K562 (cell line): Measurements from ENCODE around the gene ZNF18. TPM values are rescaled to one million over a fixed set of nuclear protein-coding genes. Genes with fewer than 3 reads are reported as not detected.

Experiments
- ATAC-seq: fragments of 200-7000 bp; cut with Tn5 transposase; 3 replicates; pipeline ENCODE4 v1.9.1; 2020; ENCODE audit warnings: moderate library complexity
- BruUV-seq: library from RNA; stranded (reverse); fragments of 400-500 nt; replicated peaks from 2 replicates; lab custom pipeline; 2021; lab: Mats Ljungman, UMichigan
- CTCF ChIA-PET: fragments of 300-600 bp; formaldehyde crosslinking; extraction: SDS; loops from one replicate; lab custom pipeline; 2021; ENCODE audit warnings: low intra/inter-chr PET ratio; lab: Yijun Ruan, JAX
- POLR2A ChIA-PET: fragments of 300-600, 350-650 bp; sonication (Branson Sonifier 250); formaldehyde crosslinking; extraction: SDS; loops from one replicate; lab custom pipeline; 2021; ENCODE audit warnings: antibody characterized with exemption, inconsistent platforms; lab: Yijun Ruan, JAX
- DNase-seq, 4 experiments: peaks; one replicate each; pipeline versions ENCODE4 v3.0.0 to v3.0.0-alpha.2; 2011 to 2018; ENCODE audit warnings: low spot score in 3 of 4, mixed read lengths in 3 of 4; ENCODE audit errors: extremely low read depth in 1 of 4
- FAIRE-seq: peaks from 2 replicates; lab custom pipeline; 2011; peaks lifted over from hg19 to GRCh38; lab: Jason Lieb, UNC
- H2AFZ ChIP-seq: 2 replicates; pipeline ENCODE4 v1.6.0; 2011; ENCODE audit warnings: low read depth, low read length, control low read depth, inconsistent platforms
- H3K27ac ChIP-seq: fragments of 200-600 bp; 3 replicates; pipeline ENCODE4 v1.8.0; 2011; ENCODE audit warnings: low read depth, mild to moderate bottlenecking, control low read depth, inconsistent platforms, low read length, moderate library complexity, mixed read lengths; ENCODE audit errors: extremely low read depth
- H3K27me3 ChIP-seq, 2 experiments: fragments of 300-600 bp in 1 of 2; 2 replicates in 1 of 2; 3 replicates in 1 of 2; pipeline versions ENCODE4 v1.6.0 to v1.8.0; 2011; ENCODE audit warnings: inconsistent platforms in 2 of 2, low read length in 2 of 2, mild to moderate bottlenecking in 1 of 2, mixed read lengths in 1 of 2, moderate library complexity in 1 of 2; ENCODE audit not compliant: control insufficient read depth in 2 of 2, insufficient read depth in 2 of 2
- H3K36me3 ChIP-seq: fragments of 300-600 bp; 3 replicates; pipeline ENCODE4 v1.8.0; 2011; ENCODE audit warnings: mild to moderate bottlenecking, low read length, inconsistent platforms; ENCODE audit not compliant: control insufficient read depth, insufficient read depth
- H3K4me1 ChIP-seq, 2 experiments: fragments of 200-600 bp in 1 of 2; replicated peaks in 1 of 2; 2 replicates in 1 of 2; 3 replicates in 1 of 2; pipeline versions ENCODE4 v1.5.1 to v1.8.0; 2011; ENCODE audit warnings: inconsistent platforms in 2 of 2, low read length in 2 of 2, mild to moderate bottlenecking in 1 of 2, mixed read lengths in 1 of 2, moderate library complexity in 1 of 2; ENCODE audit not compliant: control insufficient read depth in 2 of 2, insufficient read depth in 2 of 2
- H3K4me2 ChIP-seq: 2 replicates; pipeline ENCODE4 v1.6.1; 2011; ENCODE audit warnings: low read length, control low read depth, inconsistent platforms, mixed read lengths; ENCODE audit not compliant: insufficient read depth
- H3K4me3 ChIP-seq: fragments of 200-600 bp; sonication (generic), shearing (Covaris generic); 2 replicates; pipeline ENCODE4 v1.5.1; 2016; ENCODE audit warnings: control low read depth, inconsistent platforms
- H3K79me2 ChIP-seq: fragments of 200-600 bp; 3 replicates; pipeline ENCODE4 v1.8.0; 2011; ENCODE audit warnings: low read length, inconsistent platforms; ENCODE audit not compliant: control insufficient read depth, insufficient read depth
- H3K9ac ChIP-seq, 2 experiments: 2 replicates each; pipeline versions ENCODE4 v1.6.0 to v1.6.1; 2011; ENCODE audit warnings: low read depth in 2 of 2, low read length in 2 of 2, control low read depth in 1 of 2, inconsistent platforms in 1 of 2, mild to moderate bottlenecking in 1 of 2, mixed read lengths in 1 of 2; ENCODE audit not compliant: insufficient read depth in 1 of 2
- H3K9me1 ChIP-seq: one replicate; pipeline ENCODE4 v1.6.0; 2011; ENCODE audit warnings: inconsistent platforms, mild to moderate bottlenecking, low read length, moderate library complexity; ENCODE audit not compliant: control insufficient read depth, insufficient read depth
- H3K9me3 ChIP-seq: replicated peaks from 2 replicates; pipeline ENCODE4 v1.5.1; 2011; ENCODE audit warnings: low read depth, low read length, inconsistent platforms; ENCODE audit not compliant: control insufficient read depth, insufficient read depth
- H4K20me1 ChIP-seq: replicated peaks from 2 replicates; pipeline ENCODE4 v1.6.1; 2011; ENCODE audit warnings: low read length, inconsistent platforms, mixed read lengths; ENCODE audit not compliant: control insufficient read depth, insufficient read depth
- CGGBP1 ChIP-seq: fragments of 250-450 bp; sonication (Bioruptor Pico); IDR thresholded peaks from 2 replicates; pipeline ENCODE4 v1.9.0; 2021; ENCODE audit warnings: mild to moderate bottlenecking
- DPF2 ChIP-seq: fragments of 450-650 bp; IDR thresholded peaks from 2 replicates; pipeline ENCODE4 v1.6.1; 2016
- EGR1 ChIP-seq: fragments of 450-650 bp; conservative IDR thresholded peaks from 2 replicates; pipeline ENCODE4 v1.6.1; 2017; ENCODE audit warnings: mild to moderate bottlenecking
- EHMT2 ChIP-seq: fragments of 450-650 bp; IDR thresholded peaks from 2 replicates; pipeline ENCODE4 v1.6.1; 2018; ENCODE audit warnings: antibody characterized with exemption
- ELF4 ChIP-seq: fragments of 450-650 bp; formaldehyde crosslinking; IDR thresholded peaks from 2 replicates; pipeline ENCODE4 v1.4.0; 2022; ENCODE audit warnings: missing genetic modification characterization
- ELK3 ChIP-seq: fragments of 450-650 bp; formaldehyde crosslinking; IDR thresholded peaks from 2 replicates; pipeline ENCODE4 v1.4.0; 2020; ENCODE audit warnings: mild to moderate bottlenecking
- ETV1 ChIP-seq: fragments of 450-650 bp; conservative IDR thresholded peaks from 2 replicates; pipeline ENCODE4 v1.6.1; 2016; ENCODE audit warnings: missing genetic modification characterization, control low read depth, low read depth, missing compliant biosample characterization
- HBP1 ChIP-seq: fragments of 450-650 bp; formaldehyde crosslinking; IDR thresholded peaks from 2 replicates; pipeline ENCODE4 v1.4.0; 2022; ENCODE audit warnings: missing genetic modification characterization
- HDAC1 ChIP-seq, 2 experiments: fragments of 450-650 bp; IDR thresholded peaks; 2 replicates each; pipeline ENCODE4 v1.6.1; 2016 to 2017; ENCODE audit warnings: inconsistent platforms in 1 of 2, mild to moderate bottlenecking in 1 of 2, moderate library complexity in 1 of 2
- IFI16 ChIP-seq: fragments of 250-450 bp; sonication (Bioruptor Pico); IDR thresholded peaks from 2 replicates; pipeline ENCODE4 v2.1.2; 2022; ENCODE audit warnings: mild to moderate bottlenecking, inconsistent platforms
- NBN ChIP-seq: fragments of 450-650 bp; IDR thresholded peaks from 2 replicates; pipeline ENCODE4 v1.6.1; 2016; ENCODE audit warnings: low read depth, mild to moderate bottlenecking
- NCOR1 ChIP-seq: fragments of 450-650 bp; IDR thresholded peaks from 2 replicates; pipeline ENCODE4 v1.6.1; 2016; ENCODE audit warnings: mild to moderate bottlenecking, moderate library complexity
- NFRKB ChIP-seq: fragments of 450-650 bp; IDR thresholded peaks from 2 replicates; pipeline ENCODE4 v1.6.1; 2016; ENCODE audit warnings: low read depth
- SMARCE1 ChIP-seq: fragments of 450-650 bp; IDR thresholded peaks from 2 replicates; pipeline ENCODE4 v1.7.1; 2016; ENCODE audit warnings: mild to moderate bottlenecking
- TAF1 ChIP-seq: IDR thresholded peaks from 2 replicates; pipeline ENCODE4 v1.6.1; 2011; ENCODE audit warnings: mild to moderate bottlenecking, low read length, moderate library complexity; ENCODE audit not compliant: insufficient read depth, control insufficient read depth, severe bottlenecking; ENCODE audit errors: extremely low read depth
- TEAD2 ChIP-seq: fragments of 450-650 bp; IDR thresholded peaks from 2 replicates; pipeline ENCODE4 v1.6.1; 2016; ENCODE audit warnings: missing genetic modification characterization, control low read depth, missing compliant biosample characterization
- TOE1 ChIP-seq, 2 experiments: fragments of 450-650 bp in 1 of 2; sonication (generic) in 1 of 2; formaldehyde crosslinking in 1 of 2; IDR thresholded peaks; 2 replicates each; pipeline versions ENCODE4 v1.7.1 to v1.8.0; 2016 to 2022; ENCODE audit warnings: borderline replicate concordance in 2 of 2, mild to moderate bottlenecking in 2 of 2, antibody characterized with exemption in 1 of 2, inconsistent platforms in 1 of 2, low read depth in 1 of 2, missing genetic modification reagents in 1 of 2, moderate library complexity in 1 of 2
- ZBTB43 ChIP-seq: sonication (generic); formaldehyde crosslinking; IDR thresholded peaks from 2 replicates; pipeline ENCODE4 v1.8.0; 2023; ENCODE audit warnings: mild to moderate bottlenecking, missing genetic modification reagents
- ZKSCAN3 ChIP-seq: fragments of 250-450 bp; sonication (Bioruptor Pico); IDR thresholded peaks from 2 replicates; pipeline ENCODE4 v1.4.0; 2020
- WGBS: fragments of 100-300 bp; shearing (Covaris generic); methylation state at CpG from one replicate; pipeline ENCODE4 v1.1.6; 2016; ENCODE audit warnings: low coverage, mixed read lengths; ENCODE audit not compliant: insufficient coverage; ENCODE audit errors: missing lambda C conversion rate; 5-methylcytosine and 5-hydroxymethylcytosine counted together
- in situ Hi-C: fragments of 300-500 bp; cut with MboI; formaldehyde crosslinking; loops from 4 replicates; pipeline ENCODE4 v1.15.0; 2018; ENCODE audit warnings: inconsistent platforms, mixed read lengths
- intact Hi-C: fragments of 100-400 bp; cut with micrococcal nuclease; formaldehyde crosslinking; loops from 2 replicates; pipeline ENCODE4 v1.14.2; 2022
- polyA plus RNA-seq, 8 experiments: library from polyadenylated mRNA; depleted of rRNA in 4 of 8; stranded (reverse) in 5 of 8; unstranded in 3 of 8; fragments of >200 nt; fragmentation: Nextera tagmentation in 2 of 8; fragmentation: Illumina TruSeq in 1 of 8; extraction: Ambion mirVana in 2 of 8; extraction: Trizol in 1 of 8; gene quantifications; 2 replicates each; pipeline versions ENCODE4 v1.2.1 to v1.2.3, GENCODE V29; 2011 to 2014; ENCODE audit warnings: inconsistent platforms in 1 of 8, missing spikeins in 1 of 8
- total RNA-seq, 7 experiments: library from RNA; depleted of rRNA in 6 of 7; stranded (reverse); fragments of >200 nt in 6 of 7; fragmentation: Illumina TruSeq in 2 of 7; extraction: Trizol in 2 of 7; gene quantifications; 2 replicates each; pipeline versions ENCODE4 v1.2.1 to v1.2.3, GENCODE V29; 2011 to 2021; ENCODE audit warnings: low replicate concordance in 1 of 7

The ZNF18 gene
- total and polyA plus RNA-seq, 9 of the 15 experiments (the other 6 are each of a cell fraction or from before 2014, with no cell fraction given) = 1.1 to 5.0 (median 3.4) TPM

DNA sequence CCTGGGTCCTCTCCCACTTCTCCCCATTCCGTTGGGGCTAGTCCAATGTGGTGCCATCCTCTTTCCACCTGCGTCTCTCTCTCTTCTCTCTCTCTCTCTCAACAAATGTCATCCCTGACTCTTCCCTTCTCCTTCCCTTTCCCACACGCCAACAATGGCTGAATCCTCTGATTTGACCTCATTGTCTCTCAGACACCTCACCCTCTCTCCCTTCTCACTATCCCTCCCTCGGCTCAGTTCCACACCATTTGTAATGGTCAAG, 628 bp upstream of the ZNF18 start:
- TF ChIP-seq HDAC1 (IDR thresholded peaks at IDR 0.05) (0 out of 4 replicates have a peak, but pooled peaks of 1 of the 2 experiments have one; percentile 10), ELK3 (CRISPR knock-in tag) (no peak), NCOR1 (peak; percentile 23; the same call in 1 of the 2 replicates), TEAD2 (tag) (no peak), ZKSCAN3 (CRISPR knock-in tag) (no peak), TAF1 (no peak), ETV1 (no peak), CGGBP1 (CRISPR knock-in tag) (no peak), IFI16 (CRISPR knock-in tag) (no peak), NBN (0 out of 2 replicates have a peak, but pooled peaks have one; percentile 9), ELF4 (CRISPR knock-in tag) (0 out of 2 replicates have a peak, but pooled peaks have one; percentile 35), HBP1 (peak; percentile 3; the same call in 1 of the 2 replicates), DPF2 (0 out of 2 replicates have a peak, but pooled peaks have one; percentile 15), NFRKB (0 out of 2 replicates have a peak, but pooled peaks have one; percentile 61), EHMT2 (peak; percentile 26; the same call in 1 of the 2 replicates), TOE1 (IDR thresholded peaks at IDR 0.05; ENCODE audit: borderline replicate concordance) (0 out of 2 replicates have a peak, but pooled peaks have one; percentile 12), TOE1 (CRISPR knock-in tag; IDR thresholded peaks at IDR 0.05; ENCODE audit: borderline replicate concordance, low read depth) (no peak), ZBTB43 (CRISPR knock-in tag) (no peak), EGR1 (no peak), SMARCE1 (0 out of 2 replicates have a peak, but pooled peaks have one; percentile 48)
- no peaks in the 10 kb centered on the region for H3K36me3 ChIP-seq
- FAIRE-seq (no peak), ATAC-seq (no peak), DNase-seq (no peak)
- BruUV-seq = no TSS peak
- no peaks in the 10 kb centered on the region for H4K20me1 ChIP-seq
- H3K9me3 ChIP-seq = no peaks in the 10 kb centered on the region
- in situ Hi-C loops = loop anchor here (25.0 kb wide), 1 partner anchor 1111 kb away; no protein-coding TSS in a partner anchor
- POLR2A ChIA-PET = interaction anchor here (0.9 to 1.7 kb wide), 3 partner anchors 9 to 22 kb away, joined by 3 to 10 read pairs (median 6); partner anchors contain the start of gene MAP2K4
- no peaks in the 10 kb centered on the region for H3K9me1 ChIP-seq
- H3K27ac ChIP-seq = peak overlapping the region; percentile 62
- H3K79me2 ChIP-seq = no peaks in the 10 kb centered on the region
- no peaks in the 10 kb centered on the region for H3K27me3 ChIP-seq
- intact Hi-C loops = no loop called here
- CTCF ChIA-PET = interaction anchor here (0.9 kb wide), 1 partner anchor 10 kb away, joined by 3 read pairs; no protein-coding TSS in a partner anchor
- 55% methylated on average over 1 of the region's 4 CpGs for WGBS
- peaks cover 0 to 4% of the 10 kb centered on the region in 2 experiments; a peak in 2 of 5 replicates for H3K4me1 ChIP-seq
- H3K4me3 ChIP-seq = peak overlapping the region; percentile 91
- peak overlapping the region; percentile 67 to 84; a peak in 3 of 4 replicates for H3K9ac ChIP-seq
- peak overlapping the region; percentile 95 for H3K4me2 ChIP-seq
- peak overlapping the region; percentile 99 for H2AFZ ChIP-seq
